Fibroblast of skin of back (primary cell): Measurements from ENCODE around the gene FTO.

Experiments
- DNase-seq: peaks from one replicate; pipeline ENCODE4 v3.0.0-alpha.2; 2013

Gene FTO

GRCh38 chr16:54060599-54061421 is 356.9 kb downstream of the FTO start:
- no peak for DNase-seq

- no peak for DNase-seq
Measured at GRCh38 chr16:54061454-54061853, 357.5 kb downstream of the FTO start.

GRCh38 chr16:54062361-54063278 is 358.7 kb downstream of the FTO start:
- no peak for DNase-seq

GRCh38 chr16:54063279-54063773 is 359.4 kb downstream of the FTO start:
- DNase-seq, result no peak

DNA sequence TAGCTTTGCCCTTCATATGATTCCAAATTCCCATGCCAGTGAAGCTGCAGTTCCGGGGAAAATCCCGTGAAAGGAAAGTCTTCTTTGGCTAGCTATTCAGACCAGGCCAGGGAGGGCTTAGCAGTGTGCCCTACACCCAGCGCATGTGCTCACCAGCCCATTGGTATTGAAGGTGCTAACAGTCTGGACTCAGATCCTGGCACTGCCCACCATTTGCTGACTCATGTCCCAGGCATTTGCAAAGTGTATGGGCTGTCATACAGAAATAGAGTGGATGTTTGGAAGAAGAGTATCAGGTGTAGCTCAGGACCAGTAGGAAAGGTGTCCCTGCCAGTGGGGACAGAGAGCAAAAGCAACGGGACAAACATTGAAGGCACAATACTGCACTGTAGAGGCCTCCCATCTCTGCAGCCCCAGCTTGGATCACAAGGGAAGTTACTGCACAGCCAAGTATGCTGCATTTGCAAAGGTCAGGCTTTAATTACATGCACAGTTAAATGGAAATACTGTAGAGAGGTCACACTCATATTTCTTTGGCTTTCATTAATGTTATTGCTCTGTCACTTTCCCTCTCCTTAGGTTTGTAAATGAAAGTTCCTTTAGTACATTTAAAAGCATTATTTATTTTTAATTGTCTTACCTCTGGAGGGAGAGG is 362.6 kb downstream of the FTO start:
- DNase-seq, result no peak

DNA sequence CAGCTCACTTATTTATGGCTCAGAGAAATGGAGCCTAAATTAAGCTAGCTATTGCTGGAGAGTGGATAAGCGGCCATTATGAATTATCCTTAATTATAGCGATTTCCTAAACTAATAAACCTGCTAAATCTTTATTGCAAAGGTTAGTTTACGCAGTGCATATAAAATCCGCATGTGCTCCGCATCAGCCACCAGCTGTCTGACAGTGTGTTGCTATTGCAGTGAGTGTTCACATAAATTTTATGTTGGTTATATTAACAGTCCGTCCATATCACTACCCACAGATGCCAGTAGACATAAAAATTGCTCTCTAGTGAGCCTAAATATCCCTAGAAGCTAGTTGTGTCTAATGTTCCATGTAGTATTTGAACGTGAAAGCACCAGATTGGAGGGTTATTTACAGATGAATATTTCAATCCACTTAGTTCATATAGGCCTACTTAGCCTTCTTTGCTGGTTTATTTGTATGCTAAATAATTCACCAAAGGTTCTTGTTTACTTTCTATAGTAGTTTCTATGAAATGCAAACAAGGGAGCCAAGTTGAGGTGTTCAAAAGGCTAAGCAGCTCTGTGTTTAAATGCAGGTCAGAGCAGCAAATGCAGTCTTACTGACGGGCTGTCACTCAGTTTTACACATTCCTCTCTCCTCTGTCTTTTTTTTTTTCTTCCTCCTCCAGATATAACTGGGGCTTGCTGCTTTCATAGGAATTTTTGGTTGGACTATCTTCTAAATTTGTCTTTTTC is 363.5 kb downstream of the FTO start:
- DNase-seq, result no peak

- DNase-seq, result no peak
Measured at GRCh38 chr16:54068212-54068611, 364.3 kb downstream of the FTO start.

DNA sequence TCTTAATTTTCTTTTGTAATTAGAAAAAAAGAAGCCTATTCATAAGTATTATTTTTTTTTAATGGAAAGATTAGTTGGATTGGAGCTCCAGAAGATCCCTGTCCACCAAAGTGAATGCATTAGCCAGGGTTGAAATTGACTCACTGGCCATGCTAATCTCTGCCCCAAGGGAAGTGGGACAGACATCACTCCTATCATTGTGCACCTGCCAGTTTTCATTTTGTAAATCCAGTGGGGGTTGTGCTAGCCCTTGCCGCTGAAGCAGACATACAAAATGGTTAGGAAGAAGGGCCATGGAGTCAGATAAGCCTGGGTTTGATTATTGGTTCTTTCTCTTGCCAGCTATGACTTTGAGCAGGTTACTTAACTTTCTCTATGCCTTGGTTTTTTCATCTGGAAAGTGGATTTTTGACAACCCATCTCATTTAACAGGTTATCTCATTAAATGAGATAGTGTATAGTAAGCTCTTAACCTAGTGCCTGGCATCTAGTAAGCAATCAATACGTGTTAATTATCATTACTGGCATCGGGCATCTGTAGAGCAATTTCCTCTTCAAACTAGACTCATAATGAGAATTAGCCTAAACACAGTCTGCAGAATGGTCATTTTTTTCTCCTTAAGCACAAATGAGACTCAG is 365.8 kb downstream of the FTO start:
- DNase-seq, result no peak

GRCh38 chr16:54070789-54071343 is 366.9 kb downstream of the FTO start:
- DNase-seq, result no peak

DNA sequence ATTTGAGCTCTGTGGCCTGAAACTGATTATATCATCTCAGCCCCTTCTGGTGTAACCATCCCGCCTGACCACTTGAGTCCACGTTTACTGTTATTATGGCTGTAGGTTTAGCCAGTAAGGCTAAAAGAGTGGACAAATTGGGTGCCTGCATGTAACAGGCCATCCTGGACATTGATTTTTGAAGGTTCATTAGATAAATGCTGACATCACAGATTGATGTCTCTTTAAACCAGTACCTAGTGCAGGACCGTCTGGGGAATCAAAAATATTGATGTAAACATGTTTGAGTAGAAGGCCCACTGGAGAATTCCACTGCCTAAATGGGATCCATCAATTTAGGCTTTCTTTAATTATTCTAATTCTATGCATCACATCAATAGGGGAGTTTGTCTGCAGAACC is 367.6 kb downstream of the FTO start:
- no peak for DNase-seq

GRCh38 chr16:54072237-54072636 is 368.3 kb downstream of the FTO start:
- DNase-seq, result no peak

DNA sequence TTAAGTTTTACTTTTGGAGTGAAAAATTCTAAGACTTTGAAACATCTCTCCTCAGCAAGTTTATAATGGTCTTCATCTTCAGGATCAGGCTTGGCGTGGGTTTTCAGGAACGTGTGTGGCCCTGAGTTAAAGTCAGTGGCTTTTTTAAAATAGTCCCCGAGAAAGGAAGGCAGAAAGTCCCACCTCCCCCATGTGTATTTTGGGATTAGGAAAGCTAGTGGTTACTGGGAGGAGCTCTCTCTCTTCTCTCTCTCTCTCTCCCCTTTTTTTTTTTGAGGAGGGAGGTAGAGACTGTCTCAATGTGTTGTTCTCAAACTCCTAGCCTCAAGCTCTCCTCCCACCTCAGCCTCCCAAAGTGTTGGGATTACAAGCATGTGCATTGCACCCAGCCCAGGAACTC is 369.4 kb downstream of the FTO start:
- DNase-seq, result no peak

DNA sequence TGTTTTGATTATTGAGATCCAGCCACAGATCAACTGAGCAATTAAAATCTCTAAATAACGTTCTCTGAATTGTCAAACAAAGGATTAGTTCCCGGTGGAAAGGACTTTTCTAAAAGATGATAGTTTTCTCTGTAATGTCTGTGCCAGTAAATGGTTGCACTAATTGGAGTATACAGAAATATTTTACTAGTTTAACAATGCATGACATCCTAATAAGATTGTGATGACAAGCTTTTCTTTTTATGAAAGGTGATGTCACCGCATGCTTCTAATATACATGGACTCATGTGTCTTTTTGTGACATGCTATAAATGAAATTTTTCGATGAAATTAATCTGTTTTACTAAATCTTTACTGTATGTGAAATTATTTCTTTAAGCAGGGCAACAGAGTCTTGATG is 371.5 kb downstream of the FTO start:
- no peak for DNase-seq

DNA sequence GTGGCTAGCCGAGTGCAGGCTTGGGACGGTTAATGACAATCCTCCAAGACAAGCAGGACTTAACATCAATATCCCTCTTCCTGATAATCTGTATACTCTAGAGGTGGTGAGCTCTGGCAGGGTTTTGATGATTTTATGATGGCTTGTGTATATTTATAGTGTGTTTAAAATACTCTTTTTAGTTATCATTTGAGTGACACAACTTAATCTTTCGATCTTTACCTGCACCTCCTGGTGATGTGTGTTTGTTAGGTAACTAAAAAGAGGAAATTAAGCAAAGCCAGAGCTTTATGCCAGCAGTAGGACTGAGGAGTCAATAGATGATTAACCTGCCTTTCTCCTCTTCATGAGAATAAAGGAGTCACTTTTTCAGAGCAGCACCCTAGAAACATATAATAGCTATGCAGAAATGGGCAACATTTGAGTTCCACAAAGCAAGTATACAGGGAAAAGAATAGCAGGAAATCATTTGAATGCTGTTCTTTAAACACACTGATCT is 372.1 kb downstream of the FTO start:
- DNase-seq, result no peak

- DNase-seq, result peak; percentile 56
Measured at GRCh38 chr16:54077050-54077821, 373.3 kb downstream of the FTO start.

DNA sequence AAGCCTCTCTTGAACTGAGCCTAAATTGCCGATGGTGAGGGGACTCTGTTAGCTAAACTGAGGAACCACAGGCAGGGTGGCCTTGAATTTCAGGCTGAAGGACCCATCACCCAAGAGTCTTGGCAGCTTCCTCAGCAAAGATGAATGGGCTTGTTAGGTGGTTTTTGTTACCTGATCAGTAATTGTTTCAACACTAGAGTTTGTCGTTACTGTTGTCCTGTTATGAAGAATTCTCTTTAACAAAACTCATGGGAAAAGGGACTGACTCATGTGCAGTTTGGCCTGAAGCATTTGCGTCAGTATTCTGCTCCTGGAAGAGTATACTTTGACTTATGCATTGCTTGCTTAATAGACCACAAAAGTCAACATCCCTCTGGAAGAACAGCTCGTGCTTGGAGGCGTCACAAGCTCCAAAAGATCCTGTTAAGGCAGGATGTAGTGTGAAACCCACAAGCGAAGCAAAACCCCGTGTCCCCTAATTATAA is 376.6 kb downstream of the FTO start:
- DNase-seq, result peak; percentile 97

DNA sequence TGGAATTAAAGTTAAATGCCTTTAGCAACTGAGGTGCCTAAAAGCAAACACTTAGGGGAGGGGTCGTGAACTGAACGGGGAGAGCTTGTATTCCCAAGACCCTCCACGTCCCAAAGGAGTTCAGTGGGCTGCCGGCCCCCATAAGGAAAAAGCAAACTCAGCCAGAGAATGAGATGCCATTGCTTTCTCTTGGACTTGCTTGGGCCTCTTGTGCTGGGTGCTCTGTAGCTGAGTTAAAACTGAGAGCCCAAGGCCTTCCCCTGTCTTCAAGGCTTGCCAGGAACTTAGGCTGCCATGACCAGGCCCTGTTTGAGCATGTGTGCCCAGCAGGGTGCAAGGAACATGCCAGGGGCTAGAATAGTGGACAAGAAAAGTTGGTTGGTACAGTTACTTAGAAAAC is 382.8 kb downstream of the FTO start:
- no peak for DNase-seq

DNA sequence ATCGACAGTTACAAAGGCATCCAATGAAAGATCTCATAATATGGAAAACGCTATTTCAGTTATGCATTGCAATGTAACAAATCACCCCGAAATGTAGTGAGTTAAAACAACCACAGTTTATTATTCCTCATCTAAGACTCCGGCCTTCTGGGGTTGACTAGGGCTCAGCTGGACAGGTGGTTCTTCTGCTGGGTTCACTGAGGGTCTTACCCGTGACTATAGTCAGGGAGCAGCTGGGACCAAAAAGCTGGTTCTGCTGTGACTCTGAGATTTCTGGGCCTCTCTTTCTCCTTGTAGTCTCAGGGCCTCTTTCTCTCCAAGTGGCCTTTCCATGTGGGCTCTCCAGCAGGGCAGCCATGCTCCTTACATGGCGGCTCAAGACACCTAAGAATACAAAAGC is 386.6 kb downstream of the FTO start:
- no peak for DNase-seq

- DNase-seq, result no peak
Measured at GRCh38 chr16:54093281-54093680, 389.3 kb downstream of the FTO start.

DNA sequence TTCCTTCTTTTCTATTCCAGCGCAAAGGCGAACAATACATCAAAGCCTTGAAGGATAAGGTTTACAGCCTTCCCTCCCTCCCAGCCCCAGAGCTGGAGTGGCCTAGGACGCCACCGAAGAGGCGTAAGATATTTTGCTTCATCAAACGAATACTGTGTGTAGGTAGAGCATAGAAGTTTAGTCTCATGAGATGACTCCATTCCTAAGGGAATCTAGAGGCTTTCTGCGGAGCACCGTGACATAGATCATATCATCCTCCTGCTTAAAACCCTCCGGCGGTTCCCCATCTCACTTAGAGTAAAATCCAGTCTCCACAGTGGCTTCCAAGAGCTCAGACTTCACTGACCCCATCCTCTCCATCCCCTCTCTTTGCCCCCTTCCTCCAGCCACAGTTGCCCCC is 390.7 kb downstream of the FTO start:
- DNase-seq, result no peak
